Measurements from ENCODE around the gene PCCA.
A peak's percentile ranks its signal among the peaks of the same experiment; 100 is the strongest.

The PCCA gene

DNA sequence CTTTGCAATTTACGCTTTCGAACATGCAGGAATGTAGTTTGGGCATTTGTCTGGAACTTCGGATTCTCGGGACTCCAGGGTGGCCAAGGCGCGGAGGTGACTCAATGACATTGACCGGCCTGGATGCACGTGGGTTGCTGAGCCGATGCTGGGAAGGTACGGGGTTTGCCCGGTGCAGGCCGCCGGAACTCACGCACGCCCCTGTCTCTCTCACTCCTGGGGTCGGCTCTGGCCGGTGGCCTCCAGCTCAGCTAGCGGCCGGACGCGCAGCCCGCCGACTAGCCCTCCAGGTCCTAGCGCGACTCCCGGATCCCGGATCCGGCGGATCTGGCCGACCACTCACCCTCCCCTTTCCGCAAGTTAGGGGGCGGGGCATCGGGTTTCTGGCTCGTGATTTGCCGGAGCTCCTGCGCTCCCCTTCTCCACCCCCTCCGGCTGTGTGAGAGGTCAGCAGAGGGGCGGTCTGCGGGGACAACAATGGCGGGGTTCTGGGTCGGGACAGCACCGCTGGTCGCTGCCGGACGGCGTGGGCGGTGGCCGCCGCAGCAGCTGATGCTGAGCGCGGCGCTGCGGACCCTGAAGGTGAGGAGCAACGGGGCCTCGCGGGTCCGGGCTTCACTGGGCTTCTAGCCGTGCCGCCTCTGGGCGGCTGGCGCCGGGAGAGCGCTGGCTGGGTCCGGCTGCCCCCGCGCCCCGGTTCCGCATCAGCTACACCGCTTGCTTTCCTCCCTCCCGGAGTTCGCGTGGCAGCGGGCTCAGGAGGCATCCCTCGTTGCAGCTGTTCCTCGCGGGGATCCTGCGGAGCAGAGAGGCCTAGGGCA lies at the start of gene PCCA:
Gene PCCA (plus strand): TSS at position 450 of the 821 bp plus-strand sequence. CDS start 28 bp downstream, at position 478.
- H3K27ac Mint-ChIP-seq (ENCODE audit: low read depth): peak within 1 kb of the TSS; percentile 92
- peak; percentile 40 for DNase-seq (ENCODE audit: low spot score in 2 of 2)
- no peaks in the 10 kb centered on the region for H3K9me3 Mint-ChIP-seq
- peak within 1 kb of the TSS; percentile 98 for H3K4me3 Mint-ChIP-seq
- peaks cover 33% of the 10 kb centered on the region for H3K4me1 Mint-ChIP-seq
- H3K36me3 Mint-ChIP-seq (ENCODE audit: insufficient read depth): peaks cover 4% of the 10 kb centered on the region
- ATAC-seq (replicated peaks; ENCODE audit: extremely low read depth, poor library complexity, severe bottlenecking): peak; percentile 61
- H3K27me3 Mint-ChIP-seq: no peaks in the 10 kb centered on the region

GRCh38 chr13:100039740-100040139 lies 49.2 kb upstream of the PCCA start:
- Mint-ChIP-seq H3K27ac (ENCODE audit: low read depth) (no peak overlapping the region), H3K4me3 (no peak overlapping the region), H3K9me3 (no peaks in the 10 kb centered on the region), H3K4me1 (no peaks in the 10 kb centered on the region), H3K36me3 (ENCODE audit: insufficient read depth) (no peaks in the 10 kb centered on the region), H3K27me3 (peaks cover 19% of the 10 kb centered on the region)
- ATAC-seq (replicated peaks; ENCODE audit: extremely low read depth, poor library complexity, severe bottlenecking) (no peak), DNase-seq (ENCODE audit: low spot score in 2 of 2) (no peak)

DNA sequence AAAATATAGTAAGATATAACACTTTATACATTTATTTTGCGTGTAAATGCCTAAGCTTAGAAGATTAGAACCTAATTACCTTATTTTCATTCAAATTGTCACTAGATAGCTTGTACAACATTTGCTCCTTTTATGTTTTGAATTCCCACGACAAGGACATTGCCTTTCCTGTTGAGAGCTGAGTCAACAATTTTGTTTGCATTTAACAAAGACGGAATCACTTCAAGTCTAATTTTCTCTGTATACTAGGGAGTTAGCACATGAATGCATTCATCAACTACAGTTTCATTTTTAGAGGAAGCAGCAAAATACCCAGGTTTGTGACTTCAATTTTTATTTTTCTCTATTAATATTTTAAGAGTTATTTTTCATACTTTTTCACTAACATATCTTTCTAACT lies 48.7 kb upstream of the PCCA start:
- Mint-ChIP-seq H3K4me1 (no peaks in the 10 kb centered on the region), H3K36me3 (ENCODE audit: insufficient read depth) (no peaks in the 10 kb centered on the region), H3K27me3 (peaks cover 19% of the 10 kb centered on the region), H3K9me3 (no peaks in the 10 kb centered on the region), H3K27ac (ENCODE audit: low read depth) (no peak overlapping the region), H3K4me3 (no peak overlapping the region)
- ATAC-seq (replicated peaks; ENCODE audit: extremely low read depth, poor library complexity, severe bottlenecking) (no peak), DNase-seq (ENCODE audit: low spot score in 2 of 2) (no peak)

- no peak overlapping the region for H3K4me3 Mint-ChIP-seq
- no peak overlapping the region for H3K27ac Mint-ChIP-seq (ENCODE audit: low read depth)
- DNase-seq (ENCODE audit: low spot score in 2 of 2) (no peak), ATAC-seq (replicated peaks; ENCODE audit: extremely low read depth, poor library complexity, severe bottlenecking) (no peak)
- no peaks in the 10 kb centered on the region for H3K4me1 Mint-ChIP-seq
- peaks cover under 1% of the 10 kb centered on the region for H3K27me3 Mint-ChIP-seq
- H3K9me3 Mint-ChIP-seq: no peaks in the 10 kb centered on the region
- H3K36me3 Mint-ChIP-seq (ENCODE audit: insufficient read depth): no peaks in the 10 kb centered on the region
Measured at GRCh38 chr13:100044936-100045335, 44.0 kb upstream of the PCCA start.

DNA sequence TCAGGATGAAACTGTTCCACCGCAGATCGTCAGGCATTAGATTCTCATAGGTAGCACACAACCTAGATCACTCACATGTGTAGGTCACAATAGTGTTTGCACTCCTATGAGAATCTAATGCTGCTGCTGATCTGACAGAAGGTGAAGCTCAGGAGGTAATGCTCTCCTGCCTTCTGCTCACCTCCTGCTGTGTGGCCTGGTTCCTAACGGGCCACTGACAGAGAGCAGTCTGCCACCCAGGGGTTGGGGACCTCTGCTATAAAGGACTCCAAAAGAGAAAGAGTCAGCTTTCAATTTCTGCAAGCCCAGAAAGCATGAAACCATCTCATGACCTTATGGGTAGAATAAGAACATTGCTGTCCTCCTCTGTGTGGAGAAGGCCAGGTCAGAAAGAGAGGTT lies 43.5 kb upstream of the PCCA start:
- ATAC-seq (replicated peaks; ENCODE audit: extremely low read depth, poor library complexity, severe bottlenecking): no peak
- Mint-ChIP-seq H3K27me3 (no peaks in the 10 kb centered on the region), H3K9me3 (no peaks in the 10 kb centered on the region), H3K27ac (ENCODE audit: low read depth) (no peak overlapping the region), H3K36me3 (ENCODE audit: insufficient read depth) (no peaks in the 10 kb centered on the region), H3K4me1 (no peaks in the 10 kb centered on the region), H3K4me3 (no peak overlapping the region)
- no peak for DNase-seq (ENCODE audit: low spot score in 2 of 2)

DNA sequence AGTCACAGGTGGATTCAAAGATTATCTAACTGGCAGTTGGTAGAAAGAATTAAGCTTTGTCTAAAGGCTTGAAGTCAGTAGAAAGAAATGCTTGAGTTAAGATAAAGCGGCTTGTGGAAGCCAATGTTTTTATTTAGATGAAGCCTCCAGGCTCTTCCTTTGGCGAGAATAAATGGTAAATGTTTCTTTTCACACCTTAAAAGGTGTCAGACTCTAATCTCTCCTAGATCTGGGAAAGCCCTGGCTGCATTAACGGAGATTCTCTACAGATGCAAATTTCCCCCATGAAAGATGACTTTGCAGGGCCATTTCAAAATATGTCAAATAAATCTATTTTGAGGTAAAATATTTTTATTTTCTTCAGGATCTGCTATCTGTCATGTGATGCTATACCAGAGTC lies 37.8 kb upstream of the PCCA start:
- no peaks in the 10 kb centered on the region for H3K4me1 Mint-ChIP-seq
- H3K27ac Mint-ChIP-seq (ENCODE audit: low read depth): no peak overlapping the region
- DNase-seq (ENCODE audit: low spot score in 2 of 2): no peak
- ATAC-seq (replicated peaks; ENCODE audit: extremely low read depth, poor library complexity, severe bottlenecking): no peak
- H3K4me3 Mint-ChIP-seq: no peak overlapping the region
- no peaks in the 10 kb centered on the region for H3K9me3 Mint-ChIP-seq
- peaks cover 9% of the 10 kb centered on the region for H3K27me3 Mint-ChIP-seq
- no peaks in the 10 kb centered on the region for H3K36me3 Mint-ChIP-seq (ENCODE audit: insufficient read depth)

DNA sequence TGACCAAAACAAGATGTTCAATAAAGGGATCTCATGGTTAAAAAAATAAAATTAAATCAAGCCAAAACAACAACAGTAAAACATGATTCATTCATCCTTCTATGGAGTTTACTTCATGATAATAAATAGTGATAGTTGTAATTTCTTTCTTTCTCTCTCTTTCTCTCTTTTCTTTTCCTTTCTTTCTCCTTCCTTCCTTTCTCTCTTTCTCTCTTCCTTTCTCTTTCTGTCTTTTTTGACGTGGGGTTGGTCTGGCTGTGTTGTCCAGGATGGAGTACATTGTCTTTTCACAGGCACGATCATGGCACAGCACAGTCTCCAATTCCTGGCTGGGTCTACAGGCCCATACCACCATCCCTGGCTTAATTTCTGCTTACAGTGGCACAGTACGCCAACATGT lies 29.1 kb upstream of the PCCA start:
- Mint-ChIP-seq H3K4me3 (no peak overlapping the region), H3K27me3 (peaks cover 24% of the 10 kb centered on the region), H3K27ac (ENCODE audit: low read depth) (no peak overlapping the region), H3K9me3 (peaks cover 9% of the 10 kb centered on the region), H3K36me3 (ENCODE audit: insufficient read depth) (peaks cover 4% of the 10 kb centered on the region), H3K4me1 (peaks cover 7% of the 10 kb centered on the region)
- DNase-seq (ENCODE audit: low spot score in 2 of 2): no peak
- no peak for ATAC-seq (replicated peaks; ENCODE audit: extremely low read depth, poor library complexity, severe bottlenecking)

DNA sequence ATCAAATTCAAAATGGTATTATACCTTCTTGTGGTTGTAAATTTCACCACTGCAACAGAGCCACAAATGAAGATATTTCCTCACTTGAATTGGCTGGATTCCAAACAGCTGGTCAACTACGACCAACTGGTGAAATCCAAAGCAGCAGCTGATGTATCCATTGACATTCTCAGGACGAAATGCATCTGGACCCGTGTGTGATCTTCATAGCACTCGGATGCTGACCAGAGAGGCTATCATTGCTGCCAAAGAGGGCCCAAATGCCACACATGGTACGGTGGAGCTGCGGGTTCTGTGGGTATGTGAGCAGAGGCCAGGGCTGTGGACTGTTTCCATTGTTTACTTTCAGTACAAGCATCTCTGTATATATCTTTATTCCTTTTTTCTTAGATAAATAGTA lies 25.6 kb upstream of the PCCA start:
- DNase-seq (ENCODE audit: low spot score in 2 of 2): no peak
- Mint-ChIP-seq H3K9me3 (peaks cover 9% of the 10 kb centered on the region), H3K4me3 (no peak overlapping the region), H3K36me3 (ENCODE audit: insufficient read depth) (peaks cover 4% of the 10 kb centered on the region), H3K27me3 (peaks cover 25% of the 10 kb centered on the region), H3K4me1 (peaks cover 7% of the 10 kb centered on the region), H3K27ac (ENCODE audit: low read depth) (no peak overlapping the region)
- ATAC-seq (replicated peaks; ENCODE audit: extremely low read depth, poor library complexity, severe bottlenecking): no peak

DNA sequence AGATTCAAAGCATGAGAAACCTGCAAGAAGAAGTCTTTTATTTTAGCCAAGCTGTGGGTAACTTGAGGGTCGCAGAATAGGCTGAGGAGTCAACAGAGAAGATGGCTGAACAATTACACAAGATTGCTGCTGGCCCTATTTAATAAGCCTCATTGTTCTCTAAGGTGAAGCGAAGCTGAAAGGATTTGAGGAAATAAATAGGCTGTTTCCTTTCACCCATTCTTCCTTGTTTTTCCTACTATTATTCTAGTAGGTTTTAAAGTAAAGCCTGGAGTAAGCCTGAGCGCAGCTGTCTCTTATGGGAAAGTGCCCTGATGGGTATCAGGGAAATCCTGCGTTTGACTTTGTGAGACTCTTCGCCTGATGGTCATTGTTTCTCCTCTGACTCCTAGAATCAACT lies 25.0 kb upstream of the PCCA start:
- H3K4me3 Mint-ChIP-seq: no peak overlapping the region

GRCh38 chr13:100068133-100068931 lies 20.6 kb upstream of the PCCA start:
- H3K27ac Mint-ChIP-seq (ENCODE audit: low read depth): no peak overlapping the region
- no peaks in the 10 kb centered on the region for H3K4me1 Mint-ChIP-seq
- no peak overlapping the region for H3K4me3 Mint-ChIP-seq
- DNase-seq (ENCODE audit: low spot score in 2 of 2) (no peak), ATAC-seq (replicated peaks; ENCODE audit: extremely low read depth, poor library complexity, severe bottlenecking) (no peak)
- H3K36me3 Mint-ChIP-seq (ENCODE audit: insufficient read depth): no peaks in the 10 kb centered on the region
- no peaks in the 10 kb centered on the region for H3K9me3 Mint-ChIP-seq
- H3K27me3 Mint-ChIP-seq: peaks cover 16% of the 10 kb centered on the region

More for the DNA sequence above, 25.0 kb upstream of the PCCA start:
- H3K4me1 Mint-ChIP-seq: peaks cover 1% of the 10 kb centered on the region
- H3K36me3 Mint-ChIP-seq (ENCODE audit: insufficient read depth): no peaks in the 10 kb centered on the region
- ATAC-seq (replicated peaks; ENCODE audit: extremely low read depth, poor library complexity, severe bottlenecking) (no peak), DNase-seq (ENCODE audit: low spot score in 2 of 2) (no peak)
- H3K27ac Mint-ChIP-seq (ENCODE audit: low read depth): no peak overlapping the region
- peaks cover 25% of the 10 kb centered on the region for H3K27me3 Mint-ChIP-seq
- peaks cover 4% of the 10 kb centered on the region for H3K9me3 Mint-ChIP-seq

DNA sequence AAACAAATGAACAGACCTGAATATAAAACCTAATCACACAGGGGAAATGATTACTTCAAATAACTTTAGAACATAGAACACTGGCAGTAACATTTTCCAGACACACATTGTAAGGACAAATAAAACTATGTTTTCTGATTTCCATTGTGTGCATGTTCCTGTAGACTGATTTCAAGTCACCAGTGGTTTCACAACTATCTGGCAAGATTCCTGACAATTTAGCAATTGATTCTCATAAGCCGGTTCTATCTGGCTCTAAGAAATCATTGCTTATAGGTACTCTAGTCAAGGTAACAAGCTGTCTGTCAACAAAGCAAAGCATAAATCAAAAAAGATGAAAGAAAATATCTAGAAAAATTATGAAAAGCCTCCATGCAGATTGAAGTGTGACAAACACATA lies 19.6 kb upstream of the PCCA start:
- Mint-ChIP-seq H3K4me3 (no peak overlapping the region), H3K9me3 (no peaks in the 10 kb centered on the region), H3K27ac (ENCODE audit: low read depth) (no peak overlapping the region), H3K36me3 (ENCODE audit: insufficient read depth) (no peaks in the 10 kb centered on the region), H3K27me3 (peaks cover 6% of the 10 kb centered on the region), H3K4me1 (no peaks in the 10 kb centered on the region)
- DNase-seq (ENCODE audit: low spot score in 2 of 2): no peak
- no peak for ATAC-seq (replicated peaks; ENCODE audit: extremely low read depth, poor library complexity, severe bottlenecking)

GRCh38 chr13:100075700-100076587 lies 12.9 kb upstream of the PCCA start:
- ATAC-seq (replicated peaks; ENCODE audit: extremely low read depth, poor library complexity, severe bottlenecking): no peak
- Mint-ChIP-seq H3K4me1 (no peaks in the 10 kb centered on the region), H3K4me3 (no peak overlapping the region), H3K27ac (ENCODE audit: low read depth) (no peak overlapping the region), H3K9me3 (no peaks in the 10 kb centered on the region), H3K27me3 (peaks cover 15% of the 10 kb centered on the region), H3K36me3 (ENCODE audit: insufficient read depth) (peaks cover 2% of the 10 kb centered on the region)
- DNase-seq (ENCODE audit: low spot score in 2 of 2): no peak

Data from central memory CD8-positive, alpha-beta T cell (primary cell).